ENCODE results near the gene FAM171A1.

The FAM171A1 gene

DNA sequence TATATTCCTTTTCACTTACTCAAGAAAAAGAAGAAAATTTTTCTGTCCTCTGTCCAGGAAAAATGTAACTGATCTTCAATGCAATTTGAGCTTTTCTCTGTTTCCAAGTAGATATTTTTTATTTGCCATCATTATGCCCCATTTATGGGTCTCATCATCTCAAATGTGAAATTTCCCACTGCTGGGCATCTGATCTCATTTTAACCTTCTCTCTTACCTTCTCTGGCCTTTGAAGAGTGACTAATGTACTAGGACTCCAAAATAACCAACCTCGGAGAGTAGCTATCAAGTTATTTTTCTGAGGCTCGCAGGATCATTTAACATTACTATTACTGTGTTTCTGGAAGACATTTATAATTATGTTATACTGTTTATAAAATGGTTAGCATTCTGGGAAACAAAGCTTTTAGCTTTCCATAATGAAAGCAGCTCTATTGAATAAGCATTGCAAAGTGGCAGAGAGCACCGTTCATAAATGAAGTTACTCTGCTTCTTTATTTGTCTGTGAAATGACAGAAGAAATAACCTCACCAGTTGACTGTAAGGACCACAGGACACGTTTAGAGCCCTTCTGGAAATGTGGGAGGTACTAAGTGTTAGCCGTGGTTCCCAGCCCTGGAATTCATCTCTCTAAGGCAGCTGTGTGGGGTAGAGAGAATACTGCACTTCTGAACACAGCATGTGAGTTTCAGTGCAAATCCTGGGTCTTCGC is 169.3 kb downstream of the FAM171A1 start:
- H3K4me3 ChIP-seq (ENCODE audit: control insufficient read depth, low read depth, low read length), result no peak overlapping the region
- peak; percentile 38 for DNase-seq (ENCODE audit: low read depth)
- TF ChIP-seq, protein P1, sequence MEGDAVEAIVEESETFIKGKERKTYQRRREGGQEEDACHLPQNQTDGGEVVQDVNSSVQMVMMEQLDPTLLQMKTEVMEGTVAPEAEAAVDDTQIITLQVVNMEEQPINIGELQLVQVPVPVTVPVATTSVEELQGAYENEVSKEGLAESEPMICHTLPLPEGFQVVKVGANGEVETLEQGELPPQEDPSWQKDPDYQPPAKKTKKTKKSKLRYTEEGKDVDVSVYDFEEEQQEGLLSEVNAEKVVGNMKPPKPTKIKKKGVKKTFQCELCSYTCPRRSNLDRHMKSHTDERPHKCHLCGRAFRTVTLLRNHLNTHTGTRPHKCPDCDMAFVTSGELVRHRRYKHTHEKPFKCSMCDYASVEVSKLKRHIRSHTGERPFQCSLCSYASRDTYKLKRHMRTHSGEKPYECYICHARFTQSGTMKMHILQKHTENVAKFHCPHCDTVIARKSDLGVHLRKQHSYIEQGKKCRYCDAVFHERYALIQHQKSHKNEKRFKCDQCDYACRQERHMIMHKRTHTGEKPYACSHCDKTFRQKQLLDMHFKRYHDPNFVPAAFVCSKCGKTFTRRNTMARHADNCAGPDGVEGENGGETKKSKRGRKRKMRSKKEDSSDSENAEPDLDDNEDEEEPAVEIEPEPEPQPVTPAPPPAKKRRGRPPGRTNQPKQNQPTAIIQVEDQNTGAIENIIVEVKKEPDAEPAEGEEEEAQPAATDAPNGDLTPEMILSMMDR (conservative IDR thresholded peaks at IDR 0.05; ENCODE audit: control insufficient read depth, insufficient read depth, low read depth, low read length), result no peak

DNA sequence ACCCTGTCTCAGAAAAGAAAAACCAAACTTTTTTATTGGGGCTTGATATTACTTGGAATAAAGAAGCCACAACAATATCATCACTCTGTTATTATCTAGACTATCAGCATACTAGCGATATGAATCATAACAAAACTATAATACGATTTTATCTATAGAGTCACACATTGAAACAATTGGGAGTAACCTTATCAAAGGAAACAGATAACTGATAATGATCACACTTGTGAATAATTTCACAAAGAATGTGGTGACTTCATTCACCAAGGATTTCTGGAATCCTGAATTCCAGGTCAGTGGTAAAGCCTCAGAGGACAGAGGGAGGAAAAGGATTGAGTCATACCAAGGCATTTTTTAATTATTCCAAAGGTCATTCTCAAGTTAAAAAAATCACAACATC is 170.5 kb downstream of the FAM171A1 start:
- TF ChIP-seq, protein P1 (conservative IDR thresholded peaks at IDR 0.05; ENCODE audit: control insufficient read depth, insufficient read depth, low read depth, low read length), result no peak
- no peak overlapping the region for H3K4me3 ChIP-seq (ENCODE audit: control insufficient read depth, low read depth, low read length)
- peak; percentile 67 for DNase-seq (ENCODE audit: low read depth)

DNA sequence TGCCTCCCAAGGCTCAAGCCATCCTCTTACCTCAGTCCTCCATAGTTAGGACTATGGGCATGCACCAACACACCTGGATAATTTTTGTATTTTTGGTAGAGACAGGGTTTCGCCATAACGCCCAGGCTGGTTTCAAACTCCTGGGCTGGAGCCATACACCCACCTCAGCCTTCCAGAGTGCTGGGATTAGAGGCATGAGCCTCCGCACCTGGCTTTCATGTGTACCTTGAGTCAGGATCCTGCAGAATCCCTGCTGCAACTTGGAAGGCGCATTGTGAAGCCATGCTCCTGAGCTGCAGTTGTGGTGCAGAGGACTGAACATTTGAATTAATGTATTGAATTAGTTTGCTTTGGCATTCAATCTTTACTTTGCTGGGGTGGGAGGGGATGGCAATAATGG is 173.2 kb downstream of the FAM171A1 start:
- H3K4me3 ChIP-seq (ENCODE audit: control insufficient read depth, low read depth, low read length), result no peak overlapping the region
- DNase-seq (ENCODE audit: low read depth), result no peak
- TF ChIP-seq, protein P1 (conservative IDR thresholded peaks at IDR 0.05; ENCODE audit: control insufficient read depth, insufficient read depth, low read depth, low read length), result no peak

DNA sequence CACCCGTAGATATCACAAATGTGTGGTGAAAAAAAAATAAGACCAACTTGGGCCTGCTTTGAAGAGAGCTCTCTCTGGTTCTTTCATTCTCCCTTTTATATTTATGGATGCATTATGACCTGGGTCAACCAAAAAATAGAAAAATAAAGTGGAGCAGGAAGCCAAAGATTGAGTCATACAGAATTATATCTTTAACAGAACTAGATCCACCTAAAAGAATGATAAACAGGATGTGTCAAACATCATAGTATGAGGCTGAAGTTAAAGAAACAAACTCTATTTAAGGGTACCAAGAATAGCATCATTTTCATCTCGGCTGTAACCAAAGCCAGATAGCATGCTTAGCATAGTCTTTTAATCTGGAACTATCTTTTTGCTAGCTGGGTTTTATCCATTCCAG is 173.8 kb downstream of the FAM171A1 start:
- DNase-seq (ENCODE audit: low read depth), result peak; percentile 52
- no peak overlapping the region for H3K4me3 ChIP-seq (ENCODE audit: control insufficient read depth, low read depth, low read length)
- TF ChIP-seq, protein P1 (conservative IDR thresholded peaks at IDR 0.05; ENCODE audit: control insufficient read depth, insufficient read depth, low read depth, low read length), result no peak

DNA sequence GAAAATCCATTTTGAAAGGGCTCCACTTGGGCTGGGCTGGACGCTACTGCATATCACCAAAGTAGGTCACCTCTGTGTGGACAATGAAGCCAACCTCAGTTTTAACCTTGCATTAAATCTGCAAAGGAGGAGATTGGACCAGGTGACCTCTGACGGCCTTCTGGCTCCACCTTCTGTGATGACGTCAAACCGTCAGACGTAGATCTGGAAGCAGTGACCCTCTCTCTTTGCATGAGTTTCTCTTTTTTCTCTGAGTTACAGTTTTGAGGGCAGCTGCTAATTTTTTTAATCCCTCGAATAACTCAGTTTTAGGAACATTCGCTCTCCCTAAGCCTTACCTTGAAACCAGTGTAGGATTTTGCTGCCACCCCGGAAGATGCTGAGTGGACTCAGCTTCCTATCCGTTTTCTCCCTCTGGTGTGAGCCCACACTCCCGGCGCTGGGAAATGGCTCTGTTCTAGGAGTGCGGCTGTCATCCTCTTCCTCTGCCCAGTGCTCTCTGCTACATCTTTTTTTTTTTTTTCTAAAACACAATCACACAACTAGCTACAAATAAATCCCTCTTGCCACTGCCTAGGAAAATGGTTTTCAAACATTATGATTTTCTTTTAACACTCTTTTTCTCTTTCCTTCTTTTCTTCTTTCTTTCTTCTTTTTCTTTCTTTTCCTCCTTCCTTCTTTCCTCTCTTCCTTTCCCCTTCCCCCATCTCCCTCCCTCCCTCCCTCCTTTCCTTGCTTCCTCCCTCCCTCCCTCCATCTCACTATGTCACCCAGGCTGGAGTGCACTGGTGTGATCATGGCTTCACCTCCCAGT is 174.9 kb downstream of the FAM171A1 start:
- TF ChIP-seq, protein P1 (conservative IDR thresholded peaks at IDR 0.05; ENCODE audit: control insufficient read depth, insufficient read depth, low read depth, low read length), result no peak
- DNase-seq (ENCODE audit: low read depth), result peak; percentile 49
- no peak overlapping the region for H3K4me3 ChIP-seq (ENCODE audit: control insufficient read depth, low read depth, low read length)

DNA sequence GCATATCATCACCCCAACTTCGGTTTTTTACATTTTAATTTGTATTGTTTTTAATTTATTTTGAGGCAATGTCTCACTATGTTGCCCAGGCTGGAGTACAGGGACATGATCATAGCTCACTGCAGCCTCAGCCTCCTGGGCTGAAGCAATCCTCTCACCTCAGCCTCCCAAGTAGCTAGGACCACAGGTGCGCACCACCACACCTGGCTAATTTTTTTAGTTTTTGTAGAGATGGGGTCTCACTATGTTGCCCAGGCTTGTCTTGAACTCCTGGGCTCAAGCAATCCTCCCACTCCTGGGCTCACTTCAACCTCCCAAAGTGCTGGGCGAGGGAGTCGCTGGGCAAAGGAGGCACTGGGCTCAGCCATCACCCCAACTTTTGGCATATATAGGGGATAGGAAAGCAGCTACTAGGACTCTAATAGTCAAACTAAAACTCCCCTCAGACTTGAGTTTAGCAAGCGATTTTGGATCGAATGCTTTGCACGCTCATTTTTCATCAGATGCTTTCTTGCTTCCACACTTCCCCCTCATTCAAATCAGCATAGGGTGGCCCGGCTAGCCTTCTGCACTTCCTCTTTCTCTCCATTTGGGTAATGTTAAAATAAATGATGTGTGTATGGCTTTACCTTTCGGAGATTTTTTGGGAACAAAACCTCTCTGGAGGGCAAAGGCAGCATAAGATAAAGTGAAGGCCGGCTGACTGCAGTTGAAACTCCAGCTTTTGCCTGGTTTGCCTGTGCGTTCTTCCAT is 181.8 kb downstream of the FAM171A1 start:
- H3K4me3 ChIP-seq (ENCODE audit: control insufficient read depth, low read depth, low read length), result no peak overlapping the region
- TF ChIP-seq, protein P1 (conservative IDR thresholded peaks at IDR 0.05; ENCODE audit: control insufficient read depth, insufficient read depth, low read depth, low read length), result no peak
- DNase-seq (ENCODE audit: low read depth), result no peak

Measured in fibroblast of mammary gland (primary cell).